IMR-90 (cell line): ENCODE data around the gene DDAH2. TPM values are rescaled to one million over a fixed set of nuclear protein-coding genes. Genes with fewer than 3 reads are reported as not detected.

Source experiments
- ATAC-seq: fragments of 200-7000 bp; cut with Tn5 transposase; 2 replicates; pipeline ENCODE4 v1.9.1; 2020; ENCODE audit warnings: low read depth, mild to moderate bottlenecking, moderate library complexity
- BruUV-seq: library from RNA; stranded (reverse); fragments of 400-500 nt; replicated peaks from 2 replicates; lab custom pipeline; 2021; lab: Mats Ljungman, UMichigan
- CTCF ChIA-PET: fragments of 300-600 bp; formaldehyde crosslinking; extraction: SDS; loops from one replicate; lab custom pipeline; 2021; ENCODE audit warnings: antibody characterized with exemption; lab: Yijun Ruan, JAX
- POLR2A ChIA-PET: fragments of 300-600 bp; sonication (Branson Sonifier 250); formaldehyde crosslinking; loops from one replicate; lab custom pipeline; 2022; ENCODE audit warnings: antibody characterized with exemption; ENCODE audit not compliant: unreplicated experiment; lab: Charles Lee
- DNase-seq: peaks from one replicate; pipeline ENCODE4 v3.0.0; 2013
- H2AFZ ChIP-seq: replicated peaks from 2 replicates; pipeline ENCODE3; 2013; ENCODE audit warnings: low read length, mild to moderate bottlenecking; ENCODE audit not compliant: poor library complexity
- H2AK5ac ChIP-seq: 2 replicates; pipeline ENCODE4 v1.6.1; 2013; ENCODE audit warnings: low read depth, low read length, inconsistent platforms
- H2AK9ac ChIP-seq: replicated peaks from 2 replicates; pipeline ENCODE3; 2013; ENCODE audit warnings: mild to moderate bottlenecking, low read depth, low read length, moderate library complexity; ENCODE audit not compliant: poor library complexity
- H2BK120ac ChIP-seq: 2 replicates; pipeline ENCODE4 v1.6.1; 2013; ENCODE audit warnings: low read depth, low read length, inconsistent platforms
- H2BK15ac ChIP-seq: 3 replicates; pipeline ENCODE4 v1.6.1; 2013; ENCODE audit warnings: low read depth, low read length, inconsistent platforms
- H2BK20ac ChIP-seq: 2 replicates; pipeline ENCODE4 v1.6.1; 2013; ENCODE audit warnings: low read depth, mild to moderate bottlenecking, inconsistent platforms, low read length, moderate library complexity
- H2BK5ac ChIP-seq: 2 replicates; pipeline ENCODE4 v1.6.1; 2013; ENCODE audit warnings: mild to moderate bottlenecking, low read depth, low read length, inconsistent platforms; ENCODE audit not compliant: poor library complexity, severe bottlenecking
- H3K14ac ChIP-seq: replicated peaks from 2 replicates; pipeline ENCODE4 v1.6.1; 2013; ENCODE audit warnings: low read depth, low read length, inconsistent platforms
- H3K18ac ChIP-seq: 2 replicates; pipeline ENCODE4 v1.6.1; 2013; ENCODE audit warnings: low read depth, low read length, control low read depth
- H3K23ac ChIP-seq: 2 replicates; pipeline ENCODE4 v1.6.1; 2013; ENCODE audit warnings: low read depth, low read length, inconsistent platforms
- H3K27ac ChIP-seq: 2 replicates; pipeline ENCODE4 v1.5.1; 2013; ENCODE audit warnings: mild to moderate bottlenecking, control low read depth, low read length; ENCODE audit not compliant: insufficient read depth
- H3K27me3 ChIP-seq: 2 replicates; pipeline ENCODE4 v1.6.1; 2013; ENCODE audit warnings: low read length; ENCODE audit not compliant: control insufficient read depth, insufficient read depth
- H3K36me3 ChIP-seq: 2 replicates; pipeline ENCODE4 v1.6.1; 2013; ENCODE audit warnings: low read length, mixed read lengths; ENCODE audit not compliant: control insufficient read depth, insufficient read depth
- H3K4ac ChIP-seq: 2 replicates; pipeline ENCODE4 v1.6.1; 2013; ENCODE audit warnings: low read depth, low read length, inconsistent platforms
- H3K4me1 ChIP-seq: 2 replicates; pipeline ENCODE4 v1.6.1; 2013; ENCODE audit warnings: low read length, mixed read lengths; ENCODE audit not compliant: control insufficient read depth, insufficient read depth
- H3K4me2 ChIP-seq: 2 replicates; pipeline ENCODE4 v1.6.1; 2013; ENCODE audit warnings: low read depth, mild to moderate bottlenecking, control low read depth, low read length, moderate library complexity
- H3K4me3 ChIP-seq: 2 replicates; pipeline ENCODE4 v1.5.1; 2013; ENCODE audit warnings: low read depth, mild to moderate bottlenecking, control low read depth, low read length, moderate library complexity; ENCODE audit not compliant: insufficient read depth
- H3K56ac ChIP-seq: 2 replicates; pipeline ENCODE4 v1.6.1; 2013; ENCODE audit warnings: low read length, inconsistent platforms; ENCODE audit not compliant: insufficient read depth; ENCODE audit errors: extremely low read depth
- H3K79me1 ChIP-seq, 2 experiments: 2 replicates each; pipeline ENCODE4 v1.6.1; 2013; ENCODE audit warnings: low read length in 2 of 2, inconsistent platforms in 1 of 2, low read depth in 1 of 2
- H3K9ac ChIP-seq: 2 replicates; pipeline ENCODE4 v1.6.1; 2013; ENCODE audit warnings: low read depth, low read length, control low read depth
- H3K9me1 ChIP-seq: 2 replicates; pipeline ENCODE4 v1.6.1; 2013; ENCODE audit warnings: low read length, inconsistent platforms; ENCODE audit not compliant: insufficient read depth
- H3K9me3 ChIP-seq: 2 replicates; pipeline ENCODE4 v1.6.1; 2013; ENCODE audit warnings: low read length; ENCODE audit not compliant: control insufficient read depth, insufficient read depth
- H4K20me1 ChIP-seq: 2 replicates; pipeline ENCODE4 v1.6.1; 2013; ENCODE audit warnings: low read length, inconsistent platforms; ENCODE audit not compliant: insufficient read depth
- H4K5ac ChIP-seq: 2 replicates; pipeline ENCODE4 v1.6.1; 2013; ENCODE audit warnings: mild to moderate bottlenecking, low read depth, low read length, control low read depth
- H4K8ac ChIP-seq, 2 experiments: 2 replicates each; pipeline ENCODE4 v1.6.1; 2013; ENCODE audit warnings: low read depth in 2 of 2, low read length in 2 of 2, control low read depth in 1 of 2, inconsistent platforms in 1 of 2
- H4K91ac ChIP-seq: 2 replicates; pipeline ENCODE4 v1.6.1; 2013; ENCODE audit warnings: low read depth, low read length, inconsistent platforms; ENCODE audit not compliant: insufficient read depth
- MAFK ChIP-seq: IDR thresholded peaks from 2 replicates; pipeline ENCODE4 v1.6.1; 2012; ENCODE audit warnings: low read depth, low read length, improper control_type of control experiment
- MXI1 ChIP-seq: IDR thresholded peaks from 2 replicates; pipeline ENCODE4 v1.6.1; 2012; ENCODE audit warnings: low read depth, mild to moderate bottlenecking, low read length, moderate library complexity, borderline replicate concordance
- POLR2A ChIP-seq: IDR thresholded peaks from 2 replicates; pipeline ENCODE4 v1.6.1; 2012; ENCODE audit warnings: mild to moderate bottlenecking, low read depth, low read length
- RCOR1 ChIP-seq: IDR thresholded peaks from 2 replicates; pipeline ENCODE4 v1.6.1; 2012; ENCODE audit warnings: mild to moderate bottlenecking, low read length, improper control_type of control experiment; ENCODE audit not compliant: insufficient replicate concordance
- RFX5 ChIP-seq: IDR thresholded peaks from 2 replicates; pipeline ENCODE4 v1.8.0; 2012; ENCODE audit warnings: low read depth, mild to moderate bottlenecking, low read length, moderate library complexity
- WGBS, 2 experiments: methylation state at CpG; one replicate each; pipeline versions ENCODE4 v1.1.5 to v1.1.7; 2013; ENCODE audit warnings: missing lambda C conversion rate in 2 of 2; ENCODE audit not compliant: insufficient read length in 1 of 2; ENCODE audit errors: extremely low coverage in 2 of 2; 5-methylcytosine and 5-hydroxymethylcytosine counted together
- dilution Hi-C: fragments of 300-500 bp; cut with HindIII; formaldehyde crosslinking; loops from one replicate; pipeline ENCODE4 v1.14.3; 2018; ENCODE audit warnings: low sequenced_read_pairs; ENCODE audit not compliant: unreplicated experiment
- in situ Hi-C: fragments of 300-500 bp; cut with MboI; formaldehyde crosslinking; loops from 3 replicates; pipeline ENCODE4 v1.14.3; 2019; ENCODE audit warnings: low sequenced_read_pairs, inconsistent platforms, mixed read lengths
- intact Hi-C: fragments of 100-400 bp; cut with micrococcal nuclease; formaldehyde crosslinking; loops from 2 replicates; pipeline ENCODE4 v1.10.0; 2022
- polyA plus RNA-seq, 3 experiments: library from polyadenylated mRNA; depleted of rRNA; stranded (reverse); fragments of >200 nt; gene quantifications; 2 replicates each; pipeline ENCODE4 v1.2.3, GENCODE V29; 2012; ENCODE audit warnings: low replicate concordance in 1 of 3
- total RNA-seq: library from RNA; depleted of rRNA; stranded (reverse); fragments of >200 nt; gene quantifications from 2 replicates; pipeline ENCODE4 v1.2.3, GENCODE V29; 2012
- TF ChIP-seq, protein P1 (sequence below): conservative IDR thresholded peaks from 2 replicates; pipeline ENCODE4 v1.5.1; 2012; ENCODE audit warnings: mild to moderate bottlenecking, low read depth, low read length, improper control_type of control experiment

Gene DDAH2
- total and polyA plus RNA-seq, 2 of the 4 experiments (the other 2 are of a cell fraction), result 40.7 to 57.9 TPM

DNA sequence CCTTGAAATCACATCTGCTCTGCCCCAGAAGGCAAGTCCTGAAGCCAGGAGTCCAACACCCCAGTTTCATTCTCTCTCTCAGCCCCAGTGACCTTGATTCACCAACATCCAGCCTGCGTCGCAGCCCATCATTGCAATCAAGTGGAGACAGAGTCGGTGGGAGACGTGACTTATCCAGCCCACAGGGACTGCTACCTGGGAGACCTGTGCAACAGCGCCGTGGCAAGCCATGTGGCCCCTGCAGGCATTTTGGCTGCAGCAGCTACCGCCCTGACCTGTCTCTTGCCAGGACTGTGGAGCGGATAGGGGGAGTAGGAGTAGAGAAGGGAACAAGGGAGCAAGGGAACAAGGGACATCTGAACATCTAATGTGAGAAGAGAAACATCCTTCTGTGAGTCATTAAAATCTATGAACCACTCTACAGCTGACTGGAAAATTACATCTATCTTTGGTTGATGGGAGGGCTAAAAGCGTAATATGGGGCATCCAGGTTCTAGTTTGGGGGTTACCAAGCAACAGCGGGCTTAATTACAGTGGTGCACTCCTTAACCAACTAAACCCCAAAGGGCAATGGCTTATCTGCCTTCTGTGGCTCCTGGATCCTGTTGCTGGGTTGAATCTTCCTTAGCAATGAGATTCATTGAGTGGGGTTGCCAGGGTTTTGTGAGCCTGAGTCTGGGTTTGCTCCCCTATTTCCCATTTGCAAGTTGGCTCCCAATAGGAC is 11.4 kb downstream of the DDAH2 start:
- Histone ChIP-seq H3K27me3 (peaks cover 23% of the 10 kb centered on the region), H3K23ac (no peak overlapping the region), H2AFZ (peak overlapping the region; percentile 13), H4K20me1 (no peaks in the 10 kb centered on the region), H4K8ac (no peak overlapping the region), H3K27ac (no peak overlapping the region), H3K9ac (no peak overlapping the region), H2BK15ac (no peak overlapping the region), H3K4ac (no peak overlapping the region), H4K5ac (no peak overlapping the region), H4K91ac (no peak overlapping the region), H2BK20ac (no peak overlapping the region), H2AK9ac (no peak overlapping the region), H3K36me3 (no peaks in the 10 kb centered on the region), H3K4me3 (no peak overlapping the region), H3K79me1 (no peaks in the 10 kb centered on the region), H3K14ac (no peak overlapping the region), H3K9me3 (no peaks in the 10 kb centered on the region), H2BK5ac (no peak overlapping the region), H3K9me1 (peaks cover 4% of the 10 kb centered on the region; the same call in 1 of the 2 replicates), H2AK5ac (no peak overlapping the region), H3K4me1 (no peaks in the 10 kb centered on the region), H3K4me2 (no peak overlapping the region), H3K56ac (no peak overlapping the region), H3K18ac (no peak overlapping the region), H2BK120ac (no peak overlapping the region)
- ChIA-PET POLR2A (no interaction called here), CTCF (no interaction called here)
- no TSS peak for BruUV-seq
- intact Hi-C loops (no loop called here), in situ Hi-C loops (no loop called here), dilution Hi-C loops (no loop called here)
- 30% methylated on average over 2 of the region's 10 CpGs; no CpG with 5 or more reads in 1 of the 2 experiments for WGBS, 2 experiments
- DNase-seq (no peak), ATAC-seq (no peak)
- TF ChIP-seq RCOR1 (no peak), MXI1 (no peak), POLR2A (no peak), MAFK (no peak), RFX5 (no peak)
- TF ChIP-seq, protein P1, sequence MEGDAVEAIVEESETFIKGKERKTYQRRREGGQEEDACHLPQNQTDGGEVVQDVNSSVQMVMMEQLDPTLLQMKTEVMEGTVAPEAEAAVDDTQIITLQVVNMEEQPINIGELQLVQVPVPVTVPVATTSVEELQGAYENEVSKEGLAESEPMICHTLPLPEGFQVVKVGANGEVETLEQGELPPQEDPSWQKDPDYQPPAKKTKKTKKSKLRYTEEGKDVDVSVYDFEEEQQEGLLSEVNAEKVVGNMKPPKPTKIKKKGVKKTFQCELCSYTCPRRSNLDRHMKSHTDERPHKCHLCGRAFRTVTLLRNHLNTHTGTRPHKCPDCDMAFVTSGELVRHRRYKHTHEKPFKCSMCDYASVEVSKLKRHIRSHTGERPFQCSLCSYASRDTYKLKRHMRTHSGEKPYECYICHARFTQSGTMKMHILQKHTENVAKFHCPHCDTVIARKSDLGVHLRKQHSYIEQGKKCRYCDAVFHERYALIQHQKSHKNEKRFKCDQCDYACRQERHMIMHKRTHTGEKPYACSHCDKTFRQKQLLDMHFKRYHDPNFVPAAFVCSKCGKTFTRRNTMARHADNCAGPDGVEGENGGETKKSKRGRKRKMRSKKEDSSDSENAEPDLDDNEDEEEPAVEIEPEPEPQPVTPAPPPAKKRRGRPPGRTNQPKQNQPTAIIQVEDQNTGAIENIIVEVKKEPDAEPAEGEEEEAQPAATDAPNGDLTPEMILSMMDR, result no peak
